GM18511 (cell line): Measurements from ENCODE around the gene BCAT1.
A peak's percentile ranks its signal among the peaks of the same experiment; 100 is the strongest.
"Not testable (repeated sequence)": the region's sequence is repeated elsewhere in the genome, so short reads cannot be mapped to it uniquely, and the experiment has no call there.

Source experiments
- ATAC-seq: cut with Tn5 transposase; IDR thresholded peaks from one replicate; pipeline ENCODE4 v1.9.1; 2021; ENCODE audit warnings: mild to moderate bottlenecking, moderate library complexity; ENCODE audit not compliant: unreplicated experiment

The BCAT1 gene

GRCh38 chr12:24820872-24821271 lies 128.0 kb downstream of the BCAT1 start:
- no peak for ATAC-seq

- ATAC-seq = no peak
Measured at GRCh38 chr12:24818351-24818750, 130.6 kb downstream of the BCAT1 start.

- peak; percentile 62 for ATAC-seq
Measured at GRCh38 chr12:24815114-24815423, 133.8 kb downstream of the BCAT1 start.

- peak; percentile 90 for ATAC-seq
Measured at GRCh38 chr12:24814379-24815113, 134.4 kb downstream of the BCAT1 start.

- ATAC-seq = no peak
Measured at GRCh38 chr12:24810378-24810777, 138.5 kb downstream of the BCAT1 start.

- ATAC-seq = not testable (repeated sequence)
Measured at GRCh38 chr12:24809306-24809705, 139.6 kb downstream of the BCAT1 start.

- no peak for ATAC-seq
Measured at GRCh38 chr12:24808651-24809050, 140.2 kb downstream of the BCAT1 start.

GRCh38 chr12:24806386-24806785 lies 142.5 kb downstream of the BCAT1 start:
- ATAC-seq = no peak

- no peak for ATAC-seq
Measured at GRCh38 chr12:24803430-24804245, 145.3 kb downstream of the BCAT1 start.

- ATAC-seq = peak; percentile 93
Measured at GRCh38 chr12:24798335-24798734, 150.6 kb downstream of the BCAT1 start.

GRCh38 chr12:24797901-24798300 lies 151.0 kb downstream of the BCAT1 start:
- peak; percentile 21 for ATAC-seq

GRCh38 chr12:24796876-24797275 lies 152.0 kb downstream of the BCAT1 start:
- ATAC-seq = no peak

GRCh38 chr12:24795699-24796347 lies 153.1 kb downstream of the BCAT1 start:
- ATAC-seq = no peak

GRCh38 chr12:24791622-24792021 lies 157.3 kb downstream of the BCAT1 start:
- no peak for ATAC-seq

GRCh38 chr12:24788886-24789285 lies 160.0 kb downstream of the BCAT1 start:
- no peak for ATAC-seq

- no peak for ATAC-seq
Measured at GRCh38 chr12:24780697-24781368, 168.1 kb downstream of the BCAT1 start.

- peak; percentile 77 for ATAC-seq
Measured at GRCh38 chr12:24778486-24779304, 170.2 kb downstream of the BCAT1 start.

GRCh38 chr12:24777359-24777758 lies 171.5 kb downstream of the BCAT1 start:
- ATAC-seq = no peak

GRCh38 chr12:24776861-24777260 lies 172.0 kb downstream of the BCAT1 start:
- no peak for ATAC-seq

- ATAC-seq = no peak
Measured at GRCh38 chr12:24775073-24775472, 173.8 kb downstream of the BCAT1 start.
